Urinary bladder (tissue), 4 donors: ENCODE measurements around the gene ACTR10. TPM values are rescaled to one million over a fixed set of nuclear protein-coding genes. Genes with fewer than 3 reads are reported as not detected.
A peak's percentile ranks its signal among the peaks of the same experiment; 100 is the strongest.

Source experiments
- DNase-seq: peaks from one replicate; pipeline ENCODE4 v3.0.0-alpha.2; 2015; ENCODE audit errors: extremely low spot score
- H3K27ac ChIP-seq: one replicate; pipeline ENCODE4 v1.5.1; 2013; ENCODE audit warnings: low read depth, mild to moderate bottlenecking, moderate library complexity
- H3K36me3 ChIP-seq: one replicate; pipeline ENCODE4 v1.6.1; 2013; ENCODE audit warnings: mild to moderate bottlenecking, moderate library complexity; ENCODE audit not compliant: insufficient read depth
- H3K4me1 ChIP-seq: one replicate; pipeline ENCODE4 v1.6.1; 2013; ENCODE audit warnings: mild to moderate bottlenecking, moderate library complexity; ENCODE audit not compliant: insufficient read depth
- H3K4me3 ChIP-seq: one replicate; pipeline ENCODE4 v1.5.1; 2013; ENCODE audit warnings: low read depth, low read length
- WGBS: extraction: QIAGEN DNeasy Blood & Tissue Kit; methylation state at CpG from one replicate; pipeline ENCODE4 v1.1.7; 2013; 5-methylcytosine and 5-hydroxymethylcytosine counted together
- polyA plus RNA-seq: library from polyadenylated mRNA; stranded (reverse); fragments of 200-250 nt; gene quantifications from one replicate; pipeline ENCODE4 v1.2.3, GENCODE V29; 2013
- total RNA-seq: library from RNA; depleted of rRNA; stranded (reverse); fragments of >200 nt; gene quantifications from one replicate; pipeline ENCODE4 v1.2.3, GENCODE V29; 2014
- donor health status: healthy with polysubstance abuse.
- donor health status: healthy.

ACTR10 gene
- total RNA-seq (79.5 TPM), polyA plus RNA-seq (73.5 TPM)

- H3K4me1 ChIP-seq: no peaks in the 10 kb centered on the region
- peak within 1 kb of the TSS; percentile 62 for H3K4me3 ChIP-seq
- H3K36me3 ChIP-seq: peaks cover 3% of the 10 kb centered on the region
- peak within 1 kb of the TSS; percentile 95 for H3K27ac ChIP-seq
- peak; percentile 52 for DNase-seq
- under 1% methylated on average over 78 of the region's 78 CpGs for WGBS
Observed at GRCh38 chr14:58199726-58200479, at the start of gene ACTR10. ACTR10 (plus strand) TSS chr14:58200149; CDS start chr14:58200218, 69 bp downstream.

- 88% methylated on average over 6 of the region's 6 CpGs for WGBS
- DNase-seq: no peak
- H3K36me3 ChIP-seq: no peaks in the 10 kb centered on the region
- no peaks in the 10 kb centered on the region for H3K4me1 ChIP-seq
- H3K27ac ChIP-seq: no peak overlapping the region
- no peak overlapping the region for H3K4me3 ChIP-seq
Observed at GRCh38 chr14:58150243-58150805, 49.6 kb upstream of the ACTR10 start.

DNA sequence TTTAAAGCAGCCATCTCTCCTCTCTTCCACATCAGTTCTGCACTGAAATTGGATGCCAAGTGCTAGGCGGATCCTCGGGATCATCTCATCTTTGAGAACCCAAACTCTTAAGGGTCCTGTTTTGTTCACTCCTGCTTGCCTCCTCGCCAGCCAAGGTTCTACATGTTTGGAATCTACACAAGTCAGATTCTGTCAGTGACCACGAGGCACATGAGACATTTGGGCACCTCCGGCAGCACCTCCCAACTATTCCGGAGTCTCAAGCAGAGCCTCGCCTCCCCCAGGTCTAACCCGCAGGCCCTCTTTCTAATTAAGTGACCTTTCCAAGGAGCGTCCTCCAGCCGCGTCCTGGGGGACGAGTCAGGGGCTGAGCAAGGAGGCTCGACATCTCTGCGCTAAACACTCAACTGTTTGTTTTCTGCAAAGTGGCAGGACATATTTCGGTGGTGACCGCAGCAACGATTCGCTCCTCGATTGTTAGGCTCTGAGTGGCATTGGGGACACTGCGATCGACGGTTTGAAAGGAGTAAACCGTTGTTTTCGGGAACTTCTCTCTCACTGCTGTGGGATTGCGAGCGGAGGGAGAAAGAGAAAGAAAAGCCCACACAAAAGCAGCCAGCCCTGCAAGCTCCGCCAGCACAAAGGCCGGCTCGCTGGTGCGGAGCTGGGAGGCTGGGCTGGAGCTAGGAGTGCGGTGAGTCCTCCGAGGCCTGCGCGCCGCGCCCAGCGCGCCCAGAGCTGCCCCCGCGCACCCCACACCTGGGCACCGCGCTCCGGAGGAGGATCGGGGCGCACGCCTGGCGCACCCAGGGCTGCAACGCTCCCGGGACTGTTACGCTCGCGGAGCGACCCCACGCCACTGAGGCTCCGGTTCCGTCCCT is 48.6 kb upstream of the ACTR10 start:
- Histone ChIP-seq H3K36me3 (no peaks in the 10 kb centered on the region), H3K4me1 (no peaks in the 10 kb centered on the region), H3K4me3 (peak overlapping the region; percentile 91), H3K27ac (peak overlapping the region; percentile 12)
- WGBS: 2% methylated on average over 56 of the region's 56 CpGs
- no peak for DNase-seq

- DNase-seq: peak; percentile 42
- Histone ChIP-seq H3K4me1 (no peaks in the 10 kb centered on the region), H3K36me3 (no peaks in the 10 kb centered on the region), H3K27ac (peak within 1 kb of the TSS; percentile 12), H3K4me3 (peak within 1 kb of the TSS; percentile 91)
- under 1% methylated on average over 70 of the region's 70 CpGs for WGBS
Observed at GRCh38 chr14:58152014-58152857, 47.7 kb upstream of the ACTR10 start, which contains the start of gene ARMH4. ARMH4 (minus strand) TSS chr14:58152213; CDS start chr14:58139358, 12,855 bp downstream.

- H3K36me3 ChIP-seq: no peaks in the 10 kb centered on the region
- no peak overlapping the region for H3K4me3 ChIP-seq
- no peak overlapping the region for H3K27ac ChIP-seq
- no peaks in the 10 kb centered on the region for H3K4me1 ChIP-seq
- DNase-seq: no peak
Observed at GRCh38 chr14:58160561-58160960, 39.4 kb upstream of the ACTR10 start.

- no peak for DNase-seq
- H3K27ac ChIP-seq: no peak overlapping the region
- H3K4me3 ChIP-seq: no peak overlapping the region
- 34% methylated on average over 10 of the region's 10 CpGs for WGBS
- no peaks in the 10 kb centered on the region for H3K36me3 ChIP-seq
- H3K4me1 ChIP-seq: no peaks in the 10 kb centered on the region
Observed at GRCh38 chr14:58166005-58166983, 33.7 kb upstream of the ACTR10 start.

- H3K36me3 ChIP-seq: no peaks in the 10 kb centered on the region
- no peak for DNase-seq
- no peak overlapping the region for H3K27ac ChIP-seq
- H3K4me1 ChIP-seq: no peaks in the 10 kb centered on the region
- H3K4me3 ChIP-seq: no peak overlapping the region
- WGBS: 39% methylated on average over 1 of the region's 1 CpG
Observed at GRCh38 chr14:58167057-58167456, 32.9 kb upstream of the ACTR10 start.

GRCh38 chr14:58167891-58168290 is 32.1 kb upstream of the ACTR10 start:
- Histone ChIP-seq H3K36me3 (no peaks in the 10 kb centered on the region), H3K4me1 (no peaks in the 10 kb centered on the region), H3K4me3 (no peak overlapping the region), H3K27ac (no peak overlapping the region)
- 77% methylated on average over 5 of the region's 5 CpGs for WGBS
- no peak for DNase-seq

GRCh38 chr14:58171090-58171489 is 28.9 kb upstream of the ACTR10 start:
- no peak overlapping the region for H3K4me3 ChIP-seq

GRCh38 chr14:58177125-58177524 is 22.8 kb upstream of the ACTR10 start:
- H3K36me3 ChIP-seq: no peaks in the 10 kb centered on the region
- H3K4me3 ChIP-seq: no peak overlapping the region
- 81% methylated on average over 5 of the region's 5 CpGs for WGBS
- H3K4me1 ChIP-seq: no peaks in the 10 kb centered on the region
- no peak overlapping the region for H3K27ac ChIP-seq
- DNase-seq: no peak

More at GRCh38 chr14:58171090-58171489, 28.9 kb upstream of the ACTR10 start:
- H3K27ac ChIP-seq: no peak overlapping the region
- H3K36me3 ChIP-seq: no peaks in the 10 kb centered on the region
- WGBS: 20% methylated on average over 6 of the region's 6 CpGs
- no peak for DNase-seq
- no peaks in the 10 kb centered on the region for H3K4me1 ChIP-seq

- Histone ChIP-seq H3K4me1 (no peaks in the 10 kb centered on the region), H3K27ac (no peak overlapping the region), H3K4me3 (no peak overlapping the region), H3K36me3 (no peaks in the 10 kb centered on the region)
- no peak for DNase-seq
- 54% methylated on average over 2 of the region's 2 CpGs for WGBS
Observed at GRCh38 chr14:58189176-58189575, 10.8 kb upstream of the ACTR10 start.
